Measurements from ENCODE around the gene KIF6.

DNA sequence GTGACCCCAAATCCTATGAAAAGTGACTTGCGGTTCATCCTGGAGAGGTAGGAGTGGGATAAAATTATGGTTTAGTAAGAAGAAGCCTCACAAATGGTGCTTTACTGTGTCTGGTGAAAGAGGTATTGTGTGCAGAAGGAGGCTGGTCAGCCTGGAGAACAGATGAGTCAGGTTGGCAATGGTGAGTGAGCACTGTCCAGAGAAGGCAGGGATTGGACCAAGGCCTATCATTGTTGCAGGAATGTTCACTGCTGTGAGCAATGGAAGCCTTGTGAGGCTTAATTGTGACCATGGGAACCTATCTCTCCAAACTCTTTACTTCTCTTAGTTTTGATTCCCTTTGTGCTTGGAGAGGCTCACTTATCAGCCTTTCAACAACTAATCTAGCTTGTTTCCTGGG, 313.7 kb downstream of the KIF6 start:
- TF ChIP-seq, protein P1, sequence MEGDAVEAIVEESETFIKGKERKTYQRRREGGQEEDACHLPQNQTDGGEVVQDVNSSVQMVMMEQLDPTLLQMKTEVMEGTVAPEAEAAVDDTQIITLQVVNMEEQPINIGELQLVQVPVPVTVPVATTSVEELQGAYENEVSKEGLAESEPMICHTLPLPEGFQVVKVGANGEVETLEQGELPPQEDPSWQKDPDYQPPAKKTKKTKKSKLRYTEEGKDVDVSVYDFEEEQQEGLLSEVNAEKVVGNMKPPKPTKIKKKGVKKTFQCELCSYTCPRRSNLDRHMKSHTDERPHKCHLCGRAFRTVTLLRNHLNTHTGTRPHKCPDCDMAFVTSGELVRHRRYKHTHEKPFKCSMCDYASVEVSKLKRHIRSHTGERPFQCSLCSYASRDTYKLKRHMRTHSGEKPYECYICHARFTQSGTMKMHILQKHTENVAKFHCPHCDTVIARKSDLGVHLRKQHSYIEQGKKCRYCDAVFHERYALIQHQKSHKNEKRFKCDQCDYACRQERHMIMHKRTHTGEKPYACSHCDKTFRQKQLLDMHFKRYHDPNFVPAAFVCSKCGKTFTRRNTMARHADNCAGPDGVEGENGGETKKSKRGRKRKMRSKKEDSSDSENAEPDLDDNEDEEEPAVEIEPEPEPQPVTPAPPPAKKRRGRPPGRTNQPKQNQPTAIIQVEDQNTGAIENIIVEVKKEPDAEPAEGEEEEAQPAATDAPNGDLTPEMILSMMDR (IDR thresholded peaks at IDR 0.05): no peak
- TF ChIP-seq POLR2A (IDR thresholded peaks at IDR 0.05): no peak

Measured in gastroesophageal sphincter (tissue), 3 donors.